SK-N-SH (cell line): ENCODE data around the gene APOL6. TPM values are rescaled to one million over a fixed set of nuclear protein-coding genes. Genes with fewer than 3 reads are reported as not detected.

Source experiments
- CTCF ChIA-PET: fragments of 300-600, 350-600 bp; formaldehyde crosslinking; extraction: SDS; loops from one replicate; lab custom pipeline; 2021; lab: Yijun Ruan, JAX
- POLR2A ChIA-PET: fragments of 350-600 bp; sonication (Branson Sonifier 250); formaldehyde crosslinking; extraction: SDS; loops from one replicate; lab custom pipeline; 2020; ENCODE audit warnings: antibody characterized with exemption, inconsistent platforms; lab: Yijun Ruan, JAX
- DNase-seq: peaks from one replicate; pipeline ENCODE4 v3.0.0; 2012
- H2AFZ ChIP-seq: fragments of 200-600 bp; sonication (generic); 2 replicates; pipeline ENCODE4 v1.8.1; 2016; ENCODE audit warnings: antibody characterized with exemption, mild to moderate bottlenecking, low read depth
- H3F3A ChIP-seq: fragments of 200-600 bp; sonication (generic); replicated peaks from 2 replicates; pipeline ENCODE3; 2016; ENCODE audit warnings: antibody characterized with exemption, mild to moderate bottlenecking; ENCODE audit not compliant: insufficient read depth
- H3K27ac ChIP-seq, 2 experiments: fragments of 200-500 bp in 1 of 2; fragments of 200-600 bp in 1 of 2; sonication (Bioruptor generic) in 1 of 2; sonication (generic), shearing (Covaris generic) in 1 of 2; 2 replicates each; pipeline versions ENCODE4 v1.5.1 to v1.6.1; 2014 to 2016; ENCODE audit warnings: low read depth in 2 of 2, inconsistent platforms in 1 of 2, low read length in 1 of 2, mild to moderate bottlenecking in 1 of 2, mixed read lengths in 1 of 2
- H3K27me3 ChIP-seq: fragments of 200-600 bp; sonication (generic), shearing (Covaris generic); 2 replicates; pipeline ENCODE4 v1.6.1; 2016; ENCODE audit warnings: mixed run types; ENCODE audit not compliant: insufficient read depth
- H3K36me3 ChIP-seq, 2 experiments: fragments of 200-500 bp in 1 of 2; fragments of 200-600 bp in 1 of 2; sonication (Bioruptor generic) in 1 of 2; sonication (generic) in 1 of 2; replicated peaks in 1 of 2; 2 replicates each; pipeline versions ENCODE3 to v1.5.1; 2014 to 2016; ENCODE audit warnings: low read length in 1 of 2, mild to moderate bottlenecking in 1 of 2; ENCODE audit not compliant: insufficient read depth in 2 of 2, control insufficient read depth in 1 of 2
- H3K4me1 ChIP-seq, 2 experiments: fragments of 200-500 bp in 1 of 2; fragments of 200-600 bp in 1 of 2; sonication (Bioruptor generic) in 1 of 2; sonication (generic), shearing (Covaris generic) in 1 of 2; 2 replicates each; pipeline versions ENCODE4 v1.5.1 to v1.6.1; 2014 to 2016; ENCODE audit warnings: low read depth in 1 of 2, low read length in 1 of 2, mixed run types in 1 of 2; ENCODE audit not compliant: insufficient read depth in 2 of 2, control insufficient read depth in 1 of 2
- H3K4me2 ChIP-seq: fragments of 200-600 bp; sonication (generic), shearing (Covaris generic); 2 replicates; pipeline ENCODE4 v1.6.1; 2017; ENCODE audit warnings: mixed run types
- H3K4me3 ChIP-seq, 2 experiments: fragments of 200-500 bp in 1 of 2; fragments of 200-600 bp in 1 of 2; sonication (Bioruptor generic) in 1 of 2; sonication (generic), shearing (Covaris generic) in 1 of 2; 2 replicates each; pipeline versions ENCODE4 v1.5.1 to v1.8.1; 2014 to 2016; ENCODE audit warnings: low read depth in 2 of 2, inconsistent platforms in 1 of 2, low read length in 1 of 2, mild to moderate bottlenecking in 1 of 2, mixed read lengths in 1 of 2, moderate library complexity in 1 of 2
- H3K79me2 ChIP-seq: fragments of 200-600 bp; sonication (generic); 2 replicates; pipeline ENCODE4 v1.8.1; 2017; ENCODE audit warnings: mild to moderate bottlenecking; ENCODE audit not compliant: insufficient read depth
- H3K9ac ChIP-seq: fragments of 200-600 bp; sonication (generic); 2 replicates; pipeline ENCODE4 v1.6.1; 2017; ENCODE audit warnings: mixed run types
- H3K9me2 ChIP-seq: fragments of 200-600 bp; sonication (generic); 2 replicates; pipeline ENCODE4 v1.6.1; 2017; ENCODE audit warnings: mixed run types
- H3K9me3 ChIP-seq: fragments of 200-600 bp; sonication (generic); 2 replicates; pipeline ENCODE4 v1.6.1; 2017; ENCODE audit warnings: mixed run types, mild to moderate bottlenecking, moderate library complexity
- H4K20me1 ChIP-seq: fragments of 200-600 bp; sonication (generic); 2 replicates; pipeline ENCODE4 v1.6.1; 2017; ENCODE audit warnings: mild to moderate bottlenecking, mixed run types; ENCODE audit not compliant: insufficient read depth
- GATA2 ChIP-seq: sonication (generic); formaldehyde crosslinking; IDR thresholded peaks from 2 replicates; pipeline ENCODE4 v1.5.0; 2020; ENCODE audit warnings: mild to moderate bottlenecking, missing genetic modification reagents
- NFIC ChIP-seq: IDR thresholded peaks from 2 replicates; pipeline ENCODE4 v1.4.0; 2012; ENCODE audit warnings: borderline replicate concordance
- RAD21 ChIP-seq: IDR thresholded peaks from 2 replicates; pipeline ENCODE4 v1.6.1; 2012; ENCODE audit warnings: mild to moderate bottlenecking, low read length
- YY1 ChIP-seq: IDR thresholded peaks from 2 replicates; pipeline ENCODE4 v1.4.0; 2012; ENCODE audit warnings: low read depth, mild to moderate bottlenecking
- WGBS: methylation state at CpG from one replicate; pipeline ENCODE4 v1.1.6; 2017; ENCODE audit warnings: low lambda C conversion rate; 5-methylcytosine and 5-hydroxymethylcytosine counted together
- polyA plus RNA-seq, 3 experiments: library from polyadenylated mRNA; depleted of rRNA; stranded (reverse); fragments of >200 nt; gene quantifications; 2 replicates each; pipeline ENCODE4 v1.2.3, GENCODE V29; 2012
- TF ChIP-seq, protein P1 (sequence below): IDR thresholded peaks from 2 replicates; pipeline ENCODE4 v1.4.0; 2012; ENCODE audit warnings: low read depth, borderline replicate concordance
- TF ChIP-seq, protein P2 (sequence below): IDR thresholded peaks from 2 replicates; pipeline ENCODE4 v1.4.0; 2012; ENCODE audit warnings: low read depth
- TF ChIP-seq, protein P3 (sequence below): IDR thresholded peaks from 2 replicates; pipeline ENCODE4 v1.6.1; 2012; ENCODE audit warnings: mild to moderate bottlenecking, low read depth, low read length, moderate library complexity
- TF ChIP-seq, protein P4 (sequence below): IDR thresholded peaks from 2 replicates; pipeline ENCODE4 v1.4.0; 2012; ENCODE audit warnings: low read depth, borderline replicate concordance

Gene APOL6
- polyA plus RNA-seq, 1 of the 3 experiments (the other 2 are of a cell fraction): 0.90 TPM

DNA sequence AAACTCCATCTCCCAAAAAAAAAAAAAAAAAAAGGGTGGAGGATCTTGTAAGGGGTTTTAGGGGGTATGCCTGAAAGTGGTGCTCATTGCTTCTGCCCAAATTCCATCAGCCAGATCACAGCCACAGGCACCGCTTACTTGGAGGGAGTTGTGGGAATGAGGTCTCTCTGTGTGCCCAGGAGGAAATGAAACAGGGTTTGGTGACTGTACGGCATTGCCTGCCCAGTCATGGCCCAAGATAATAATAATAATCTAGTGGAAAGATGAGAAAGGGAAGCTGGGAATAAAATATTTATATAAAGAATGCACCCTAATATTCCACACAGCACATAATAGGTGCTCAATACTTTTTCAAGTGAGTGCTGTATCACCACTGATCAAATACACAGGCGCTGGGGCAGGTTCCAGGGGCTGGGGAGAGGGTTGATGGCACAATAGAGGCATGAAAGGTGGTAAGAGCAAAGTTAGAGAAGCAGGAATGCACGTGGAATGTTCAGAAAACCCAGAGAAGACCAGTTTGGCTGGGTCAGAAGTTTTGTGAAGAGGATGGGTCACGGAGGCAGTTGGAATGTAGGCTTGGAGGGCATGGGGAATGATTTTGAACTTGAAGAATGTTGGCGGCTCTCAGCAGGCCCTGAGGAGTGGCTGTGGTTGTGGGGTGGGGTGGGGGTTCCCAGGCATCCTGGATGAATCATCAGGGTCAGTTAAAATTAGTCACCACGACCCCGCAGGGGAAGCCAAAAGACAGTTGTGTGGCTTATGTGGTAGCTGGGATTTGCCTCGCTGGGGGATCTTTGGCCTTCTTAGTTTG is 18.6 kb upstream of the APOL6 start (continued):
- TF ChIP-seq, protein P1, sequence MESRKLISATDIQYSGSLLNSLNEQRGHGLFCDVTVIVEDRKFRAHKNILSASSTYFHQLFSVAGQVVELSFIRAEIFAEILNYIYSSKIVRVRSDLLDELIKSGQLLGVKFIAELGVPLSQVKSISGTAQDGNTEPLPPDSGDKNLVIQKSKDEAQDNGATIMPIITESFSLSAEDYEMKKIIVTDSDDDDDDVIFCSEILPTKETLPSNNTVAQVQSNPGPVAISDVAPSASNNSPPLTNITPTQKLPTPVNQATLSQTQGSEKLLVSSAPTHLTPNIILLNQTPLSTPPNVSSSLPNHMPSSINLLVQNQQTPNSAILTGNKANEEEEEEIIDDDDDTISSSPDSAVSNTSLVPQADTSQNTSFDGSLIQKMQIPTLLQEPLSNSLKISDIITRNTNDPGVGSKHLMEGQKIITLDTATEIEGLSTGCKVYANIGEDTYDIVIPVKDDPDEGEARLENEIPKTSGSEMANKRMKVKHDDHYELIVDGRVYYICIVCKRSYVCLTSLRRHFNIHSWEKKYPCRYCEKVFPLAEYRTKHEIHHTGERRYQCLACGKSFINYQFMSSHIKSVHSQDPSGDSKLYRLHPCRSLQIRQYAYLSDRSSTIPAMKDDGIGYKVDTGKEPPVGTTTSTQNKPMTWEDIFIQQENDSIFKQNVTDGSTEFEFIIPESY: peak; percentile 80
- no peak for TF ChIP-seq YY1
- no peak for TF ChIP-seq GATA2 (CRISPR knock-in tag)
- TF ChIP-seq NFIC: peak; percentile 81
- TF ChIP-seq RAD21: no peak
- TF ChIP-seq, protein P2, sequence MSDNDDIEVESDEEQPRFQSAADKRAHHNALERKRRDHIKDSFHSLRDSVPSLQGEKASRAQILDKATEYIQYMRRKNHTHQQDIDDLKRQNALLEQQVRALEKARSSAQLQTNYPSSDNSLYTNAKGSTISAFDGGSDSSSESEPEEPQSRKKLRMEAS: peak; percentile 74
- TF ChIP-seq, protein P3, sequence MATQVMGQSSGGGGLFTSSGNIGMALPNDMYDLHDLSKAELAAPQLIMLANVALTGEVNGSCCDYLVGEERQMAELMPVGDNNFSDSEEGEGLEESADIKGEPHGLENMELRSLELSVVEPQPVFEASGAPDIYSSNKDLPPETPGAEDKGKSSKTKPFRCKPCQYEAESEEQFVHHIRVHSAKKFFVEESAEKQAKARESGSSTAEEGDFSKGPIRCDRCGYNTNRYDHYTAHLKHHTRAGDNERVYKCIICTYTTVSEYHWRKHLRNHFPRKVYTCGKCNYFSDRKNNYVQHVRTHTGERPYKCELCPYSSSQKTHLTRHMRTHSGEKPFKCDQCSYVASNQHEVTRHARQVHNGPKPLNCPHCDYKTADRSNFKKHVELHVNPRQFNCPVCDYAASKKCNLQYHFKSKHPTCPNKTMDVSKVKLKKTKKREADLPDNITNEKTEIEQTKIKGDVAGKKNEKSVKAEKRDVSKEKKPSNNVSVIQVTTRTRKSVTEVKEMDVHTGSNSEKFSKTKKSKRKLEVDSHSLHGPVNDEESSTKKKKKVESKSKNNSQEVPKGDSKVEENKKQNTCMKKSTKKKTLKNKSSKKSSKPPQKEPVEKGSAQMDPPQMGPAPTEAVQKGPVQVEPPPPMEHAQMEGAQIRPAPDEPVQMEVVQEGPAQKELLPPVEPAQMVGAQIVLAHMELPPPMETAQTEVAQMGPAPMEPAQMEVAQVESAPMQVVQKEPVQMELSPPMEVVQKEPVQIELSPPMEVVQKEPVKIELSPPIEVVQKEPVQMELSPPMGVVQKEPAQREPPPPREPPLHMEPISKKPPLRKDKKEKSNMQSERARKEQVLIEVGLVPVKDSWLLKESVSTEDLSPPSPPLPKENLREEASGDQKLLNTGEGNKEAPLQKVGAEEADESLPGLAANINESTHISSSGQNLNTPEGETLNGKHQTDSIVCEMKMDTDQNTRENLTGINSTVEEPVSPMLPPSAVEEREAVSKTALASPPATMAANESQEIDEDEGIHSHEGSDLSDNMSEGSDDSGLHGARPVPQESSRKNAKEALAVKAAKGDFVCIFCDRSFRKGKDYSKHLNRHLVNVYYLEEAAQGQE: no peak

DNA sequence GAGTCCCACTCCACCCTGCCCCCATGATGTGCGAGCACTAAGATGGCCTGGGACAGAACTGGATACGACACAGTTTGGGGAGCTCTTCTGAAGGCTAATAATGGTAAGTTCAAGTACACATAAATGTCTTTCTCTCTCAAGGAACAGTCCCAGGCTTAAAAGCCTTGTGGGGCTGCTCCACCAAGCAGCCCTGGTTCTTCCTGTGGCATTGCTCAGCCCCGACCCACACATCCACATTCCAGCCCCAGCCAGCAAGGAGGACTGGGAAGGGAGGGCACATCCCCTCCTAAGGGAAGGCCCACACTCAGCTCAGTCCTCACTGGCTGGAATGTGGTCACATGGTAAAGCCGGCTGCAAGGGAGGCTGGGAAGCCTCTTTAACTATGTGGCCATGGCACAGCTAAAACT is 17.9 kb upstream of the APOL6 start:
- 64% methylated on average over 4 of the region's 4 CpGs for WGBS
- H3F3A ChIP-seq: peaks cover 28% of the 10 kb centered on the region
- TF ChIP-seq, protein P4, sequence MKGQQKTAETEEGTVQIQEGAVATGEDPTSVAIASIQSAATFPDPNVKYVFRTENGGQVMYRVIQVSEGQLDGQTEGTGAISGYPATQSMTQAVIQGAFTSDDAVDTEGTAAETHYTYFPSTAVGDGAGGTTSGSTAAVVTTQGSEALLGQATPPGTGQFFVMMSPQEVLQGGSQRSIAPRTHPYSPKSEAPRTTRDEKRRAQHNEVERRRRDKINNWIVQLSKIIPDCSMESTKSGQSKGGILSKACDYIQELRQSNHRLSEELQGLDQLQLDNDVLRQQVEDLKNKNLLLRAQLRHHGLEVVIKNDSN: peak; percentile 84
- TF ChIP-seq, protein P2: no peak
- ChIA-PET CTCF (interaction anchor here (1.0 to 2.4 kb wide), 12 partner anchors 9 to 445 kb away, joined by 3 to 11 read pairs (median 4); no protein-coding TSS in a partner anchor), POLR2A (no interaction called here)
- H2AFZ ChIP-seq: peak overlapping the region; percentile 36
- H3K79me2 ChIP-seq: no peaks in the 10 kb centered on the region
- no peaks in the 10 kb centered on the region for H3K27me3 ChIP-seq
- no peak overlapping the region for H3K4me3 ChIP-seq
- H3K4me1 ChIP-seq: peaks cover 12 to 15% of the 10 kb centered on the region in 2 experiments; a peak in 1 of 4 replicates
- H4K20me1 ChIP-seq: no peaks in the 10 kb centered on the region
- H3K9me3 ChIP-seq: no peaks in the 10 kb centered on the region
- H3K9me2 ChIP-seq: no peaks in the 10 kb centered on the region
- H3K9ac ChIP-seq: no peak overlapping the region; the same call in 1 of the 2 replicates
- no peak for DNase-seq
- H3K27ac ChIP-seq: peak overlapping the region; percentile 32 to 57; a peak in 3 of 4 replicates
- H3K36me3 ChIP-seq: no peaks in the 10 kb centered on the region
- no peak overlapping the region for H3K4me2 ChIP-seq
